DOHH2 (cell line): ENCODE measurements around the gene TBKBP1.

ENCODE experiments used
- CTCF ChIP-seq: fragments of 200-600 bp; sonication (generic); IDR thresholded peaks from one replicate; pipeline ENCODE4 v1.5.1; 2014; ENCODE audit warnings: antibody characterized with exemption, mild to moderate bottlenecking, low read depth, low read length; ENCODE audit not compliant: poor library complexity, severe bottlenecking
- EZH2phosphoT487 ChIP-seq: fragments of 200-600 bp; sonication (generic); IDR thresholded peaks from 2 replicates; pipeline ENCODE4 v1.6.1; 2017; ENCODE audit warnings: borderline replicate concordance, mild to moderate bottlenecking, antibody characterized with exemption, low read length, moderate library complexity, mixed read lengths

- TF ChIP-seq CTCF (no peak), EZH2phosphoT487 (no peak)
Observed at GRCh38 chr17:47704736-47705135, 10.8 kb downstream of the TBKBP1 start.
